ENCODE data around the gene KAZN. TPM values are rescaled to one million over a fixed set of nuclear protein-coding genes. Genes with fewer than 3 reads are reported as not detected.

KAZN gene
- total RNA-seq, 2 donors from 2014 or later, result 1.1 to 2.2 TPM

DNA sequence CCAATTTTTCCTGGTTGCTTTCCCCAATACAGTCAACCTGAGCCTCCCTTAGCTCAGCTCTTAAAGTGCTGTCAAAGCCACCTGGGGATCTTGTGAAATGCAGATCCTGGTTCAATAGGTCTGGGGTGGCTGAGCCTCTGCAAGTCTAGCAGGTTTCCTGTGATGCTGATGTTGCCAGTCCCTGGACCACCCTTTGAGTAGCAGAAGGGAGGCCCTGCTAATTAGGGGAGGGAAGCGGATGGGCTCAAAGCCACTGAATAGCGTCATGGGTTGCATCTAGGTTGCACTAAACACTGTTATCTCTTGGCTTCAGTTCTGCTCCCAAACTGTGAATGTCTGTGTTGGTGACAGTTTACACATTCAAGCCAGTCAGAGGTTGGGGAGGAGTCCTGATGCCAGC lies 127.2 kb downstream of the KAZN start:
- ATAC-seq (no peak), DNase-seq (ENCODE audit: low spot score in 2 of 2) (no peak)
- H3K9me3 Mint-ChIP-seq, result peaks cover 0 to 2% of the 10 kb centered on the region in 2 donors
- no peaks in the 10 kb centered on the region for H3K36me3 Mint-ChIP-seq
- no peak overlapping the region for H3K27ac Mint-ChIP-seq

DNA sequence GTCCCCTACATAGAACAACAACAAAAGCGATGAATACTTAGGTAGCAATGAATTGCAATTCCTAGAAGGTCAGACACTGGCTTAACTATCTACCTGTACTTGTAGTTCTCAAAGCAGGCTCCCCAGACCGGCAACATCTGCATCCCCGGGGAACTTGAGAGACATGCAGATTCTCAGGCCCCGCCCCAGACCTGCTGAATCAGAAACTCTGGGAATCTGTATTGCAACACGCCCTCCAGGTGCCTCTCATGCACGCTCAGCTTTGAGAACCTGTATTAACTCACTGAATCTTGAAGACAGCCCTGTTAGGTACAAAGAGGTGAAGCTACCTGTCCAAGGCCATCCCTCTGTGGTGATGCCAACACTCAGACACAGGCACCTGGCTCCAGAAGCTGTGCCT lies 128.1 kb downstream of the KAZN start:
- no peak for DNase-seq (ENCODE audit: low spot score in 2 of 2)
- no peak for ATAC-seq
- Mint-ChIP-seq H3K9me3 (no peaks in the 10 kb centered on the region), H3K36me3 (no peaks in the 10 kb centered on the region), H3K27ac (no peak overlapping the region)

DNA sequence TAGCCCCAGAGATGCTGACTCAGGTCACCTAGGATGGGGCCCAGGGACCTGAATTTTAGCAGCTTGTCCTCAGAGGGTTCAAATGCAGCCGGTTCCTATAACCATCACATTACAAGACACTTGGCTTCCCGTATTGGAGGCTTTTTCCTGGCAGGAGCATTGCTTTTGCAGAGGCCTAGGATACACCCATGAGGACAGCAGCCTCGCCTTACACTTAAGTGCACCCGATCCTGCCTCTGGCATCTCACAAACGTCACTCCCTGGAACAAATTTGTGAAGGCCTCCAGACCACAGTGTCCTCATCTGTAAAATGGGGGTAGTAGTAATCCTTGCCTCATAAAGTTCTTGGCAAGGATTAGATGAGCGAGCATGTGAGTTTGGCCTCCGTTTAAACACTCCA lies 130.0 kb downstream of the KAZN start:
- no peak for ATAC-seq
- DNase-seq (ENCODE audit: low spot score in 2 of 2), result no peak
- no peaks in the 10 kb centered on the region for H3K36me3 Mint-ChIP-seq
- H3K27ac Mint-ChIP-seq, result no peak overlapping the region
- no peaks in the 10 kb centered on the region for H3K9me3 Mint-ChIP-seq

- DNase-seq (ENCODE audit: low spot score in 2 of 2) (no peak), ATAC-seq (no peak)
- Mint-ChIP-seq H3K36me3 (no peaks in the 10 kb centered on the region), H3K9me3 (no peaks in the 10 kb centered on the region), H3K27ac (no peak overlapping the region)
Measured at GRCh38 chr1:14732728-14733047, 134.2 kb downstream of the KAZN start.

GRCh38 chr1:14733048-14733778 lies 134.7 kb downstream of the KAZN start:
- no peak for ATAC-seq
- H3K27ac Mint-ChIP-seq, result no peak overlapping the region
- no peaks in the 10 kb centered on the region for H3K36me3 Mint-ChIP-seq

GRCh38 chr1:14733779-14734140 lies 135.3 kb downstream of the KAZN start:
- no peak for ATAC-seq
- Mint-ChIP-seq H3K9me3 (no peaks in the 10 kb centered on the region), H3K27ac (no peak overlapping the region), H3K36me3 (no peaks in the 10 kb centered on the region)
- no peak for DNase-seq (ENCODE audit: low spot score in 2 of 2)

More at GRCh38 chr1:14733048-14733778, 134.7 kb downstream of the KAZN start:
- DNase-seq (ENCODE audit: low spot score in 2 of 2), result no peak
- H3K9me3 Mint-ChIP-seq, result no peaks in the 10 kb centered on the region

DNA sequence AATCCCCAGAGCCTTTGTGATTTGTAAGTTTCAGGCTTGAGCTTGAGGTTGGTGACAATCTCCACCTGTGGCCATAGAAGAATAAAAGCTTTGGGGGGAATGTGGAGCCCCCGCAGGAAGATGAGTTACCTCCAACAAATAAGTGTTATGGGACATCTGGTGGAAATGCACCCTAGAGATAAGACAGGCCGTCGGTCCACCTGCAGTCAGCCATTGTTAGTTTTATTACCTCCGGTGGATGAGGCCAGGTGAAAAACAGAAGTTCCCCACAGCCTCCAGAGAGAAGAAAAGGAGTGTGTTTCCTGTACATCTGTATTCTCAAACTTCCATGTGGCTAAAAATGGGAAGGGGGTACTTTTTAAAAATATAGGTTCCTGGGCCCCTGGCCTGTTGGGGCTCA lies 137.4 kb downstream of the KAZN start:
- H3K36me3 Mint-ChIP-seq, result no peaks in the 10 kb centered on the region
- ATAC-seq, result no peak
- H3K27ac Mint-ChIP-seq, result no peak overlapping the region
- H3K9me3 Mint-ChIP-seq, result no peaks in the 10 kb centered on the region
- no peak for DNase-seq (ENCODE audit: low spot score in 2 of 2)

- H3K36me3 Mint-ChIP-seq, result no peaks in the 10 kb centered on the region
- no peaks in the 10 kb centered on the region for H3K9me3 Mint-ChIP-seq
- DNase-seq (ENCODE audit: low spot score in 2 of 2) (no peak), ATAC-seq (no peak)
- H3K27ac Mint-ChIP-seq, result no peak overlapping the region
Measured at GRCh38 chr1:14737561-14738094, 139.1 kb downstream of the KAZN start.

GRCh38 chr1:14738235-14738634 lies 139.8 kb downstream of the KAZN start:
- H3K9me3 Mint-ChIP-seq, result no peaks in the 10 kb centered on the region
- no peaks in the 10 kb centered on the region for H3K36me3 Mint-ChIP-seq
- ATAC-seq, result no peak
- no peak overlapping the region for H3K27ac Mint-ChIP-seq
- no peak for DNase-seq (ENCODE audit: low spot score in 2 of 2)

DNA sequence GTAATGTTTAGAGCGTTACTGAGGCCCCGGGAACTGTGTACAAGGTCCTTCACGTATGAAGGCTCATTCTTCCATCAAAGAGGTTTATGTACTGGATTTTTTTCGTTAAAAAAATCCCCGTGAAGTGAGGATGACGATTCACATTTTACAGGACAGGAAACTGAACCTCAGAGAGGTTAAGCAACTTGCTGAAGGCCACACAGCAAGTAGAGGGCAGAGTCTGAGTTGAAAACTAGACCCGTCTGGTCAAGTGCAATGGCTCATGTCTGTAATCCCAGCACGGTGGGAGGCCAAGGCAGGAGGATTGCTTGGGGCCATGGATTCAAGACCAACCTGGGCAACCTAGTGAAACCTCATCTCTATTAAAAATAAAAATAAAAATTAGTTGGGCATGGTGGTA lies 140.2 kb downstream of the KAZN start:
- H3K36me3 Mint-ChIP-seq, result no peaks in the 10 kb centered on the region
- no peak for ATAC-seq
- DNase-seq (ENCODE audit: low spot score in 2 of 2), result no peak
- H3K9me3 Mint-ChIP-seq, result no peaks in the 10 kb centered on the region
- no peak overlapping the region for H3K27ac Mint-ChIP-seq

- ATAC-seq, result no peak
- Mint-ChIP-seq H3K36me3 (no peaks in the 10 kb centered on the region), H3K9me3 (no peaks in the 10 kb centered on the region), H3K27ac (no peak overlapping the region)
- no peak for DNase-seq (ENCODE audit: low spot score in 2 of 2)
Measured at GRCh38 chr1:14739082-14739832, 140.8 kb downstream of the KAZN start.

DNA sequence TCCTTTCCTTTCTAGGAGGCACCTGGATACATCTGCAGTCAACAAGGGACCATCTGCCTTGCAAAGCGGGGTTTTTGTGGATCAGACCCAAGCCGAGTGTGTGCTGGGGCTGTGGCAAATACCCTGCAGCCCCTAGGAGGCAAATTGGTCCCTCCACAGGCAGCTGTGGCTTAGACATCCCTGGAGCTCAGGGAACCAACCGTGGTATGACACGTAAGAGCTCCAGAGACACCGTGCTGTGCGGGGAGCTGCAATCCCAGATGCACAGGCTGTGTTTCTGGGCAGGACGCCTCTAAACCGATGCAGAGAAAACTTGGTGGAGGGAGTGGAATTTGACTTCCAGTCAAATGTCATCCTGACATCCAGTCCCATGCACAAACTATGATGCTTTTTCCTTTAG lies 141.5 kb downstream of the KAZN start:
- no peak overlapping the region for H3K27ac Mint-ChIP-seq
- H3K36me3 Mint-ChIP-seq, result no peaks in the 10 kb centered on the region
- no peaks in the 10 kb centered on the region for H3K9me3 Mint-ChIP-seq
- ATAC-seq, result no peak
- DNase-seq (ENCODE audit: low spot score in 2 of 2), result no peak

- no peaks in the 10 kb centered on the region for H3K36me3 Mint-ChIP-seq
- H3K27ac Mint-ChIP-seq, result no peak overlapping the region
- no peaks in the 10 kb centered on the region for H3K9me3 Mint-ChIP-seq
- ATAC-seq, result no peak
- no peak for DNase-seq (ENCODE audit: low spot score in 2 of 2)
Measured at GRCh38 chr1:14741082-14741481, 142.6 kb downstream of the KAZN start.

DNA sequence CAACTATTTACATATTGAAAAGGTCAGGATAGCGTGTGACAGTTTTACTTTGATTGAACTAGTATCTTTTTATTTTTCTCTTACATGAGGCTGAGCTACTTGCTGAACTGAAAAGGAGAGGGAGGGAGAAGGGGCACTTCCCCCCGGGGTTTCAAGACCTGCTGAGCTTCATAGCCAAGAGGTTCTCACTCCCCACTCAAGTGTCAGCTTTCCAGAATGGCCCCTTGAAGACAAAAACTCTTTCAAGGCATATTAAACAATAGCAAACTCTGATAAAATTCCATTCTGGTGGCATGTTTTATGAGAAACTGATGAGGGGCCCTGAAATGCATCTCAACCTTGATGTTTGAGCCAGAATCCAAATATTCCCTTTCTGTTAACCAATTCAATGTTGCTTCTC lies 143.0 kb downstream of the KAZN start:
- ATAC-seq (no peak), DNase-seq (ENCODE audit: low spot score in 2 of 2) (no peak)
- Mint-ChIP-seq H3K36me3 (no peaks in the 10 kb centered on the region), H3K27ac (no peak overlapping the region), H3K9me3 (no peaks in the 10 kb centered on the region)

GRCh38 chr1:14742181-14742980 lies 143.9 kb downstream of the KAZN start:
- no peaks in the 10 kb centered on the region for H3K36me3 Mint-ChIP-seq
- no peak for DNase-seq (ENCODE audit: low spot score in 2 of 2)
- H3K27ac Mint-ChIP-seq, result no peak overlapping the region
- peak in 1 of 2 donors; percentile 16 for ATAC-seq
- no peaks in the 10 kb centered on the region for H3K9me3 Mint-ChIP-seq

GRCh38 chr1:14743368-14743767 lies 144.9 kb downstream of the KAZN start:
- Mint-ChIP-seq H3K27ac (no peak overlapping the region), H3K36me3 (no peaks in the 10 kb centered on the region), H3K9me3 (no peaks in the 10 kb centered on the region)
- ATAC-seq (no peak), DNase-seq (ENCODE audit: low spot score in 2 of 2) (no peak)

GRCh38 chr1:14745001-14745720 lies 146.7 kb downstream of the KAZN start:
- DNase-seq (ENCODE audit: low spot score in 2 of 2), result no peak
- ATAC-seq, result no peak
- Mint-ChIP-seq H3K9me3 (no peaks in the 10 kb centered on the region), H3K27ac (no peak overlapping the region), H3K36me3 (no peaks in the 10 kb centered on the region)
